Type B pancreatic cell (in vitro differentiated cells): ENCODE measurements around the gene DAZAP1. TPM values are rescaled to one million over a fixed set of nuclear protein-coding genes. Genes with fewer than 3 reads are reported as not detected.

ENCODE experiments used
- DNase-seq: peaks from one replicate; pipeline ENCODE4 v3.0.0; 2021; ENCODE audit warnings: mixed read lengths; ENCODE audit not compliant: unreplicated experiment; ENCODE audit errors: extremely low spot score
- H3K27ac Mint-ChIP-seq: 2 replicates; pipeline ENCODE4 v1.8.0; 2021; ENCODE audit warnings: mild to moderate bottlenecking, mixed read lengths
- H3K27me3 Mint-ChIP-seq: 2 replicates; pipeline ENCODE4 v1.8.0; 2021; ENCODE audit warnings: mixed read lengths
- H3K36me3 Mint-ChIP-seq: 2 replicates; pipeline ENCODE4 v1.8.0; 2021; ENCODE audit warnings: mixed read lengths
- H3K4me1 Mint-ChIP-seq: one replicate; pipeline ENCODE4 v1.8.0; 2021; ENCODE audit warnings: mixed read lengths; ENCODE audit not compliant: unreplicated experiment
- H3K4me3 Mint-ChIP-seq: 2 replicates; pipeline ENCODE4 v1.8.0; 2021; ENCODE audit warnings: mild to moderate bottlenecking, mixed read lengths
- H3K9me3 Mint-ChIP-seq: 2 replicates; pipeline ENCODE4 v1.8.0; 2021; ENCODE audit warnings: mixed read lengths
- total RNA-seq: library from RNA; stranded (reverse); gene quantifications from 2 replicates; pipeline ENCODE4 v1.2.1, GENCODE V29; 2021; ENCODE audit warnings: low replicate concordance
- TF ChIP-seq, protein P1 (sequence below): fragments of 200-600 bp; sonication (generic); conservative IDR thresholded peaks from 2 replicates; pipeline ENCODE4 v1.5.0; 2021; ENCODE audit warnings: antibody characterized with exemption, mild to moderate bottlenecking

The DAZAP1 gene
- total RNA-seq, 1 donor from 2014 or later, result 124 TPM

DNA sequence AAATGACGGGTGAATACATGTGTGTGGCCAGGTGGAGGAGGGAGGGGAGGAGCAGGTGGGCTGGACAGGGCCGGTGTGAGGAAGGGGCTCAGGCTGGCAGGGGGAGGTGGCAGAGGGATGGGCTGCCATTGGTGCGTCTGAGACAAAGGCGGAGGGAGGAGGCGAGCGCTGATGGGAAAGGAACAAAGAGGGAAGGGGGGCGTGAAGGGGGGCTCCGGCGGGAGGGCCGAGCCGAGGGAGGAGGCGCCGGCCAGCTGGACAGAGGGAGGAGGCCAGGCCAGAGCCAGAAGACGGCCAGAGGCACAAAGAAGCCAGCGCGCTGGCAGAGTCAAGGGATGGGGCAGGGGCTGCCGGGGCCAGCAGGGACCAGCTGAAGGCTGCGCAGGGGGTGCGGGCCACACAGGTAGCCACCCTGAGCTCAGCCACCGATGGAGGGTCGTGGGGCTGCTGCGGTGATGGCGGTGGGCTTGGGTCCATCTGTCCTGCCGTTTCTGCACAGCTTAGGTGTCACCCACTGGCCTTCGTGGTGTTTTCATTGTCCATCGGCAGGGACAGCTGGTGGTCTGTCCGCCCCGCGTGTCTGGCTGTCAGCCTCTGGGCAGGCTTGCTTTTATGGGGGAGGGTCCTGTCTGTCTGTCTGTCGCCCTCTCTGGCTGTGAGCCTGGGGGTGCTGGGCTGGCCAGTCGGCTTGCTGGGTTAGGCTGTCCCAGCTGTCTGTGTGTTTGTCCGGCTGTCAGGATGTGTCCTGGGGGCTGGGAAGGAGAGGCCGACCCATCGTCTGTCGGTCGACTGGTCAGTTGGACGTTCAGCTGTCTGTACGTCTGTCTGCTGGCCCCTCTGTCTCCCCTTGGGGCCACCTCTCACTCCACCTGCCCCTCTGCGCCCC is 44.8 kb downstream of the DAZAP1 start:
- H3K36me3 Mint-ChIP-seq, result no peaks in the 10 kb centered on the region
- no peaks in the 10 kb centered on the region for H3K9me3 Mint-ChIP-seq
- no peak for DNase-seq
- H3K4me1 Mint-ChIP-seq, result peaks cover 15% of the 10 kb centered on the region
- no peak overlapping the region for H3K27ac Mint-ChIP-seq
- H3K4me3 Mint-ChIP-seq, result no peak overlapping the region
- peaks cover 63% of the 10 kb centered on the region for H3K27me3 Mint-ChIP-seq
- TF ChIP-seq, protein P1, sequence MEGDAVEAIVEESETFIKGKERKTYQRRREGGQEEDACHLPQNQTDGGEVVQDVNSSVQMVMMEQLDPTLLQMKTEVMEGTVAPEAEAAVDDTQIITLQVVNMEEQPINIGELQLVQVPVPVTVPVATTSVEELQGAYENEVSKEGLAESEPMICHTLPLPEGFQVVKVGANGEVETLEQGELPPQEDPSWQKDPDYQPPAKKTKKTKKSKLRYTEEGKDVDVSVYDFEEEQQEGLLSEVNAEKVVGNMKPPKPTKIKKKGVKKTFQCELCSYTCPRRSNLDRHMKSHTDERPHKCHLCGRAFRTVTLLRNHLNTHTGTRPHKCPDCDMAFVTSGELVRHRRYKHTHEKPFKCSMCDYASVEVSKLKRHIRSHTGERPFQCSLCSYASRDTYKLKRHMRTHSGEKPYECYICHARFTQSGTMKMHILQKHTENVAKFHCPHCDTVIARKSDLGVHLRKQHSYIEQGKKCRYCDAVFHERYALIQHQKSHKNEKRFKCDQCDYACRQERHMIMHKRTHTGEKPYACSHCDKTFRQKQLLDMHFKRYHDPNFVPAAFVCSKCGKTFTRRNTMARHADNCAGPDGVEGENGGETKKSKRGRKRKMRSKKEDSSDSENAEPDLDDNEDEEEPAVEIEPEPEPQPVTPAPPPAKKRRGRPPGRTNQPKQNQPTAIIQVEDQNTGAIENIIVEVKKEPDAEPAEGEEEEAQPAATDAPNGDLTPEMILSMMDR, result no peak

DNA sequence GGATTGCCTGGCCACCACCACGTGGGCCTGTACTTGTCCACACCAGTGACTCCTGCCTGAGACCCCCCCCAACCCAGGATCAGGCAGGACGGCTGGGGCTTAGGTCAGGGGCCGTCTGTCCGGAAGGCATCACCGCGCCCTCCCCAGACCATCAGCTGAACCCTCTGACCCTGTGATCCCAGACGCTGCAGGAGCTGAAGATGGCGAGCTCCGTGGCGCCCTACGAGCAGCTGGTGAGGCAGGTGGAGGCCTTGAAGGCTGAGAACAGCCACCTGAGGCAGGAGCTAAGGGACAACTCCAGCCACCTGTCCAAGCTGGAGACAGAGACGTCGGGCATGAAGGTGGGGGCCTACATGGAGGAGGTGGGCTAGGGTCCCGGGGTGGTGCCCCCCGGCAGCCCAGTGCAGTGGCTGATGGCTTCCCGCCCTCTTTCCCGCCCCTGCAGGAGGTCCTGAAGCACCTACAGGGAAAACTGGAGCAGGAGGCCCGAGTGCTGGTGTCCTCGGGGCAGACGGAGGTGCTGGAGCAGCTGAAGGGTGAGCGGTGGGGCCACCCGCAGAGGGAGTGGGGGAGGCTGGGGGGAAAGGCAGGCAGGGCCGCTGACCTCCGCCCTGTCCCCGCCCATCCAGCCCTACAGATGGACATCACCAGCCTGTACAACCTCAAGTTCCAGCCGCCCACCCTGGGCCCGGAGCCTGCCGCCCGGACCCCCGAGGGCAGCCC is 45.6 kb downstream of the DAZAP1 start:
- no peaks in the 10 kb centered on the region for H3K36me3 Mint-ChIP-seq
- H3K27ac Mint-ChIP-seq, result no peak overlapping the region
- peaks cover 15% of the 10 kb centered on the region for H3K4me1 Mint-ChIP-seq
- no peak overlapping the region for H3K4me3 Mint-ChIP-seq
- H3K9me3 Mint-ChIP-seq, result no peaks in the 10 kb centered on the region
- no peak for DNase-seq
- peaks cover 61% of the 10 kb centered on the region for H3K27me3 Mint-ChIP-seq
- TF ChIP-seq, protein P1, result no peak

DNA sequence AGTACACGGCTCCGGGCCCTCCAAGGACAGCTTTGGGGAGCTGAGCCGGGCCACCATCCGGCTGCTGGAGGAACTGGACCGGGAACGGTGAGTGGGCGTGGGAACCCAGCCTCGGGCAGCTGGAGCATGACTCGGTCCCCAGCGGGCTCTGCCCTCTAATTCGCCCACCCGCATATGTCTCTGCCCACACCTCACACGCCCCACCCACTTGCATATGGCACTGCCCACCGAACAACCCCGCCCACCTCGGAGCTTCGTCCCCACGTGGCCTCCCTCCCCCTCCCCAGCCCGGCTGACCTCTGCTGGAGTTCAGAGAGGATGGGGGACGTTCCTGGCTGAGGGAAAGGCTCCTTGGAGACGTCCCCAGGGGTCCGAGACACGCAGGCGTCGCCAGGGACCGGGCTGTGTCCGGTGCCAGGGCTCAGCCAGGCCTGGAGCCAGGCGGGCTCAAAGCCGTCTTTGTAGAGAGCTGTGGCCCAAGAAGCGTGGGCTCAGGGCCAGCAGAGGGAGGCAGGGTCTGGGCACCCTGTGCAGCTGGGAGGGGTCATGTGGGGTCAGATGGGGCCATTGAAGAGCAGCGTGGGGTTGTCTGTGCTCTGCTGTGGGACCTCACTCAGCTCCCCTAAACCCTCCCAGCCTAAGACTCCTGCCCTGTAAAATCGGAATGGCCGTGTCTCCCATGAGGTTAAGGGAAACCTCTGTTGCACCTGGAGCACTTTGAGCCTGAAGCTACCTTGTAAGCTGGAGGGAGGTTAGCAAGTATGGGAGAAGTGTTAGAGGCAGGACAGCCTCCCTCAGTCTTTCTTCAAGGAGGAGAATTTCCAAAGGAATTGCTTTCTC is 46.4 kb downstream of the DAZAP1 start:
- Mint-ChIP-seq H3K9me3 (no peaks in the 10 kb centered on the region), H3K4me1 (peaks cover 15% of the 10 kb centered on the region), H3K27ac (no peak overlapping the region), H3K36me3 (no peaks in the 10 kb centered on the region), H3K4me3 (no peak overlapping the region), H3K27me3 (peaks cover 59% of the 10 kb centered on the region)
- DNase-seq, result no peak
- TF ChIP-seq, protein P1, result no peak

DNA sequence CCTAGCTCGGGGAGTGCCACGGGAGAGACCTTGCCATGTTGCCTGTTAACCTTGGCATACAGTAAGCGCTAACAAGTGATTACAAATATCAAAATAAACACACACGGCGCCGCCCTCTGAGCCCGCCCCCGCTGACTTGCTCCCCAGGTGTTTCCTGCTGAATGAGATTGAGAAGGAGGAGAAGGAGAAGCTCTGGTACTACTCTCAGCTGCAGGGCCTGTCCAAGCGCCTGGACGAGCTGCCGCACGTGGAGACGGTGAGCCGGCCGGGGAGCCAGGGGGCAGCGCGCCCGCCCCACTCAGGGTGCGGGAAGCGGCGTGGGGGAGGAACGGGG is 47.6 kb downstream of the DAZAP1 start:
- no peak overlapping the region for H3K4me3 Mint-ChIP-seq

More for the DNA sequence above, 47.6 kb downstream of the DAZAP1 start:
- Mint-ChIP-seq H3K36me3 (no peaks in the 10 kb centered on the region), H3K9me3 (no peaks in the 10 kb centered on the region), H3K27ac (no peak overlapping the region), H3K4me1 (peaks cover 9% of the 10 kb centered on the region), H3K27me3 (peaks cover 59% of the 10 kb centered on the region)
- TF ChIP-seq, protein P1, result no peak
- DNase-seq, result no peak
